IMR-90 (cell line): ENCODE measurements around the gene DEK. TPM values are rescaled to one million over a fixed set of nuclear protein-coding genes. Genes with fewer than 3 reads are reported as not detected.

Source experiments
- ATAC-seq: fragments of 200-7000 bp; cut with Tn5 transposase; 2 replicates; pipeline ENCODE4 v1.9.1; 2020; ENCODE audit warnings: low read depth, mild to moderate bottlenecking, moderate library complexity
- BruUV-seq: library from RNA; stranded (reverse); fragments of 400-500 nt; replicated peaks from 2 replicates; lab custom pipeline; 2021; lab: Mats Ljungman, UMichigan
- CTCF ChIA-PET: fragments of 300-600 bp; formaldehyde crosslinking; extraction: SDS; loops from one replicate; lab custom pipeline; 2021; ENCODE audit warnings: antibody characterized with exemption; lab: Yijun Ruan, JAX
- POLR2A ChIA-PET: fragments of 300-600 bp; sonication (Branson Sonifier 250); formaldehyde crosslinking; loops from one replicate; lab custom pipeline; 2022; ENCODE audit warnings: antibody characterized with exemption; ENCODE audit not compliant: unreplicated experiment; lab: Charles Lee
- DNase-seq: peaks from one replicate; pipeline ENCODE4 v3.0.0; 2013
- H2AFZ ChIP-seq: replicated peaks from 2 replicates; pipeline ENCODE3; 2013; ENCODE audit warnings: low read length, mild to moderate bottlenecking; ENCODE audit not compliant: poor library complexity
- H2AK5ac ChIP-seq: 2 replicates; pipeline ENCODE4 v1.6.1; 2013; ENCODE audit warnings: low read depth, low read length, inconsistent platforms
- H2AK9ac ChIP-seq: replicated peaks from 2 replicates; pipeline ENCODE3; 2013; ENCODE audit warnings: mild to moderate bottlenecking, low read depth, low read length, moderate library complexity; ENCODE audit not compliant: poor library complexity
- H2BK120ac ChIP-seq: 2 replicates; pipeline ENCODE4 v1.6.1; 2013; ENCODE audit warnings: low read depth, low read length, inconsistent platforms
- H2BK15ac ChIP-seq: 3 replicates; pipeline ENCODE4 v1.6.1; 2013; ENCODE audit warnings: low read depth, low read length, inconsistent platforms
- H2BK20ac ChIP-seq: 2 replicates; pipeline ENCODE4 v1.6.1; 2013; ENCODE audit warnings: low read depth, mild to moderate bottlenecking, inconsistent platforms, low read length, moderate library complexity
- H2BK5ac ChIP-seq: 2 replicates; pipeline ENCODE4 v1.6.1; 2013; ENCODE audit warnings: mild to moderate bottlenecking, low read depth, low read length, inconsistent platforms; ENCODE audit not compliant: poor library complexity, severe bottlenecking
- H3K14ac ChIP-seq: replicated peaks from 2 replicates; pipeline ENCODE4 v1.6.1; 2013; ENCODE audit warnings: low read depth, low read length, inconsistent platforms
- H3K18ac ChIP-seq: 2 replicates; pipeline ENCODE4 v1.6.1; 2013; ENCODE audit warnings: low read depth, low read length, control low read depth
- H3K23ac ChIP-seq: 2 replicates; pipeline ENCODE4 v1.6.1; 2013; ENCODE audit warnings: low read depth, low read length, inconsistent platforms
- H3K27ac ChIP-seq: 2 replicates; pipeline ENCODE4 v1.5.1; 2013; ENCODE audit warnings: mild to moderate bottlenecking, control low read depth, low read length; ENCODE audit not compliant: insufficient read depth
- H3K27me3 ChIP-seq: 2 replicates; pipeline ENCODE4 v1.6.1; 2013; ENCODE audit warnings: low read length; ENCODE audit not compliant: control insufficient read depth, insufficient read depth
- H3K36me3 ChIP-seq: 2 replicates; pipeline ENCODE4 v1.6.1; 2013; ENCODE audit warnings: low read length, mixed read lengths; ENCODE audit not compliant: control insufficient read depth, insufficient read depth
- H3K4ac ChIP-seq: 2 replicates; pipeline ENCODE4 v1.6.1; 2013; ENCODE audit warnings: low read depth, low read length, inconsistent platforms
- H3K4me1 ChIP-seq: 2 replicates; pipeline ENCODE4 v1.6.1; 2013; ENCODE audit warnings: low read length, mixed read lengths; ENCODE audit not compliant: control insufficient read depth, insufficient read depth
- H3K4me2 ChIP-seq: 2 replicates; pipeline ENCODE4 v1.6.1; 2013; ENCODE audit warnings: low read depth, mild to moderate bottlenecking, control low read depth, low read length, moderate library complexity
- H3K4me3 ChIP-seq: 2 replicates; pipeline ENCODE4 v1.5.1; 2013; ENCODE audit warnings: low read depth, mild to moderate bottlenecking, control low read depth, low read length, moderate library complexity; ENCODE audit not compliant: insufficient read depth
- H3K56ac ChIP-seq: 2 replicates; pipeline ENCODE4 v1.6.1; 2013; ENCODE audit warnings: low read length, inconsistent platforms; ENCODE audit not compliant: insufficient read depth; ENCODE audit errors: extremely low read depth
- H3K79me1 ChIP-seq, 2 experiments: 2 replicates each; pipeline ENCODE4 v1.6.1; 2013; ENCODE audit warnings: low read length in 2 of 2, inconsistent platforms in 1 of 2, low read depth in 1 of 2
- H3K9ac ChIP-seq: 2 replicates; pipeline ENCODE4 v1.6.1; 2013; ENCODE audit warnings: low read depth, low read length, control low read depth
- H3K9me1 ChIP-seq: 2 replicates; pipeline ENCODE4 v1.6.1; 2013; ENCODE audit warnings: low read length, inconsistent platforms; ENCODE audit not compliant: insufficient read depth
- H3K9me3 ChIP-seq: 2 replicates; pipeline ENCODE4 v1.6.1; 2013; ENCODE audit warnings: low read length; ENCODE audit not compliant: control insufficient read depth, insufficient read depth
- H4K20me1 ChIP-seq: 2 replicates; pipeline ENCODE4 v1.6.1; 2013; ENCODE audit warnings: low read length, inconsistent platforms; ENCODE audit not compliant: insufficient read depth
- H4K5ac ChIP-seq: 2 replicates; pipeline ENCODE4 v1.6.1; 2013; ENCODE audit warnings: mild to moderate bottlenecking, low read depth, low read length, control low read depth
- H4K8ac ChIP-seq, 2 experiments: 2 replicates each; pipeline ENCODE4 v1.6.1; 2013; ENCODE audit warnings: low read depth in 2 of 2, low read length in 2 of 2, control low read depth in 1 of 2, inconsistent platforms in 1 of 2
- H4K91ac ChIP-seq: 2 replicates; pipeline ENCODE4 v1.6.1; 2013; ENCODE audit warnings: low read depth, low read length, inconsistent platforms; ENCODE audit not compliant: insufficient read depth
- BHLHE40 ChIP-seq: fragments of 150-350 bp; IDR thresholded peaks from 2 replicates; pipeline ENCODE4 v1.6.1; 2016; ENCODE audit warnings: mild to moderate bottlenecking, low read depth, low read length
- CEBPB ChIP-seq: IDR thresholded peaks from 2 replicates; pipeline ENCODE4 v1.6.1; 2012; ENCODE audit warnings: low read depth, low read length, improper control_type of control experiment
- CHD1 ChIP-seq: IDR thresholded peaks from 2 replicates; pipeline ENCODE4 v1.6.1; 2012; ENCODE audit warnings: low read depth, low read length, improper control_type of control experiment
- FOS ChIP-seq: fragments of 150-350 bp; IDR thresholded peaks from 2 replicates; pipeline ENCODE4 v1.6.1; 2016; ENCODE audit warnings: low read depth, low read length
- MAFK ChIP-seq: IDR thresholded peaks from 2 replicates; pipeline ENCODE4 v1.6.1; 2012; ENCODE audit warnings: low read depth, low read length, improper control_type of control experiment
- MAZ ChIP-seq: IDR thresholded peaks from 2 replicates; pipeline ENCODE4 v1.6.1; 2012; ENCODE audit warnings: low read depth, mild to moderate bottlenecking, low read length, improper control_type of control experiment, moderate library complexity, borderline replicate concordance
- MXI1 ChIP-seq: IDR thresholded peaks from 2 replicates; pipeline ENCODE4 v1.6.1; 2012; ENCODE audit warnings: low read depth, mild to moderate bottlenecking, low read length, moderate library complexity, borderline replicate concordance
- NFE2L2 ChIP-seq: fragments of 150-350 bp; IDR thresholded peaks from 2 replicates; pipeline ENCODE4 v1.6.1; 2016; ENCODE audit warnings: low read depth, mild to moderate bottlenecking, low read length
- POLR2A ChIP-seq: IDR thresholded peaks from 2 replicates; pipeline ENCODE4 v1.6.1; 2012; ENCODE audit warnings: mild to moderate bottlenecking, low read depth, low read length
- RAD21 ChIP-seq: IDR thresholded peaks from 2 replicates; pipeline ENCODE4 v1.6.1; 2012; ENCODE audit warnings: low read length, improper control_type of control experiment
- RCOR1 ChIP-seq: IDR thresholded peaks from 2 replicates; pipeline ENCODE4 v1.6.1; 2012; ENCODE audit warnings: mild to moderate bottlenecking, low read length, improper control_type of control experiment; ENCODE audit not compliant: insufficient replicate concordance
- RFX5 ChIP-seq: IDR thresholded peaks from 2 replicates; pipeline ENCODE4 v1.8.0; 2012; ENCODE audit warnings: low read depth, mild to moderate bottlenecking, low read length, moderate library complexity
- SMC3 ChIP-seq: fragments of 150-350 bp; IDR thresholded peaks from 2 replicates; pipeline ENCODE4 v1.6.1; 2016; ENCODE audit warnings: low read depth, mild to moderate bottlenecking, antibody characterized with exemption, low read length, moderate library complexity
- WGBS, 2 experiments: methylation state at CpG; one replicate each; pipeline versions ENCODE4 v1.1.5 to v1.1.7; 2013; ENCODE audit warnings: missing lambda C conversion rate in 2 of 2; ENCODE audit not compliant: insufficient read length in 1 of 2; ENCODE audit errors: extremely low coverage in 2 of 2; 5-methylcytosine and 5-hydroxymethylcytosine counted together
- dilution Hi-C: fragments of 300-500 bp; cut with HindIII; formaldehyde crosslinking; loops from one replicate; pipeline ENCODE4 v1.14.3; 2018; ENCODE audit warnings: low sequenced_read_pairs; ENCODE audit not compliant: unreplicated experiment
- in situ Hi-C: fragments of 300-500 bp; cut with MboI; formaldehyde crosslinking; loops from 3 replicates; pipeline ENCODE4 v1.14.3; 2019; ENCODE audit warnings: low sequenced_read_pairs, inconsistent platforms, mixed read lengths
- intact Hi-C: fragments of 100-400 bp; cut with micrococcal nuclease; formaldehyde crosslinking; loops from 2 replicates; pipeline ENCODE4 v1.10.0; 2022
- polyA plus RNA-seq, 3 experiments: library from polyadenylated mRNA; depleted of rRNA; stranded (reverse); fragments of >200 nt; gene quantifications; 2 replicates each; pipeline ENCODE4 v1.2.3, GENCODE V29; 2012; ENCODE audit warnings: low replicate concordance in 1 of 3
- total RNA-seq: library from RNA; depleted of rRNA; stranded (reverse); fragments of >200 nt; gene quantifications from 2 replicates; pipeline ENCODE4 v1.2.3, GENCODE V29; 2012
- TF ChIP-seq, protein P1 (sequence below): fragments of 150-350 bp; IDR thresholded peaks from 2 replicates; pipeline ENCODE4 v1.6.1; 2017; ENCODE audit warnings: mild to moderate bottlenecking, antibody characterized with exemption, low read length, low read depth
- TF ChIP-seq, protein P2 (sequence below): conservative IDR thresholded peaks from 2 replicates; pipeline ENCODE4 v1.5.1; 2012; ENCODE audit warnings: mild to moderate bottlenecking, low read depth, low read length, improper control_type of control experiment
- TF ChIP-seq, protein P3 (sequence below): fragments of 150-350 bp; IDR thresholded peaks from 2 replicates; pipeline ENCODE4 v1.6.1; 2016; ENCODE audit warnings: low read depth, mild to moderate bottlenecking, low read length, moderate library complexity, borderline replicate concordance

The DEK gene
- total and polyA plus RNA-seq, 2 of the 4 experiments (the other 2 are of a cell fraction) = 33.5 to 37.1 TPM

DNA sequence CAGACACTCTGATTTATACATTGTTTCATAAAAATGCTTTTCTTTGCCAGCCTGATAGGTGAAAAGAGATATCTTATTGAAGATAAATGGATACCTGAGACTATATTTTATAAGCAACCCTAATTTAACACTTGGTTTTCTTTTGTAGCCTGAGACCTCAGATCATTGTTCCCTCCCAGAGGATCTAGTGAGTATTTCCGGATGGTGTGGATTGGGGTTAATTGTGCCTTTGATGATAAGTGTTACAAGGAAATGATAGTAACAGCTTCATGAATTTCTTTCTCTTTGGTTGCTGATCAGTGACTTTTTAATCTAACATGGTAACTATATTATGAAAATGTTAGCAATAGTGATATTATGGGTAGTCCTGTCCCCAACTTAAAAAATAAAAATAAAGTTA, 78.7 kb downstream of the DEK start:
- CTCF ChIA-PET = interaction anchor here (0.6 kb wide), 1 partner anchor 327 kb away, joined by 4 read pairs; no protein-coding TSS in a partner anchor
- POLR2A ChIA-PET = no interaction called here
- no peak overlapping the region for H2BK120ac ChIP-seq
- no peak overlapping the region for H3K27ac ChIP-seq
- H2BK20ac ChIP-seq = no peak overlapping the region
- no peak overlapping the region for H3K9ac ChIP-seq
- DNase-seq (no peak), ATAC-seq (no peak)
- no peak overlapping the region for H2AK9ac ChIP-seq
- no peak overlapping the region for H4K5ac ChIP-seq
- peaks cover 2% of the 10 kb centered on the region; the same call in 1 of the 2 replicates for H3K36me3 ChIP-seq
- TF ChIP-seq, protein P1, sequence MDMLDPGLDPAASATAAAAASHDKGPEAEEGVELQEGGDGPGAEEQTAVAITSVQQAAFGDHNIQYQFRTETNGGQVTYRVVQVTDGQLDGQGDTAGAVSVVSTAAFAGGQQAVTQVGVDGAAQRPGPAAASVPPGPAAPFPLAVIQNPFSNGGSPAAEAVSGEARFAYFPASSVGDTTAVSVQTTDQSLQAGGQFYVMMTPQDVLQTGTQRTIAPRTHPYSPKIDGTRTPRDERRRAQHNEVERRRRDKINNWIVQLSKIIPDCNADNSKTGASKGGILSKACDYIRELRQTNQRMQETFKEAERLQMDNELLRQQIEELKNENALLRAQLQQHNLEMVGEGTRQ = no peak
- TF ChIP-seq BHLHE40 (no peak), CHD1 (no peak), CEBPB (no peak), SMC3 (no peak), RFX5 (no peak), RAD21 (no peak), MAZ (no peak), MAFK (no peak), POLR2A (no peak), MXI1 (no peak), RCOR1 (no peak), FOS (no peak), NFE2L2 (no peak)
- TF ChIP-seq, protein P2, sequence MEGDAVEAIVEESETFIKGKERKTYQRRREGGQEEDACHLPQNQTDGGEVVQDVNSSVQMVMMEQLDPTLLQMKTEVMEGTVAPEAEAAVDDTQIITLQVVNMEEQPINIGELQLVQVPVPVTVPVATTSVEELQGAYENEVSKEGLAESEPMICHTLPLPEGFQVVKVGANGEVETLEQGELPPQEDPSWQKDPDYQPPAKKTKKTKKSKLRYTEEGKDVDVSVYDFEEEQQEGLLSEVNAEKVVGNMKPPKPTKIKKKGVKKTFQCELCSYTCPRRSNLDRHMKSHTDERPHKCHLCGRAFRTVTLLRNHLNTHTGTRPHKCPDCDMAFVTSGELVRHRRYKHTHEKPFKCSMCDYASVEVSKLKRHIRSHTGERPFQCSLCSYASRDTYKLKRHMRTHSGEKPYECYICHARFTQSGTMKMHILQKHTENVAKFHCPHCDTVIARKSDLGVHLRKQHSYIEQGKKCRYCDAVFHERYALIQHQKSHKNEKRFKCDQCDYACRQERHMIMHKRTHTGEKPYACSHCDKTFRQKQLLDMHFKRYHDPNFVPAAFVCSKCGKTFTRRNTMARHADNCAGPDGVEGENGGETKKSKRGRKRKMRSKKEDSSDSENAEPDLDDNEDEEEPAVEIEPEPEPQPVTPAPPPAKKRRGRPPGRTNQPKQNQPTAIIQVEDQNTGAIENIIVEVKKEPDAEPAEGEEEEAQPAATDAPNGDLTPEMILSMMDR = no peak
- TF ChIP-seq, protein P3, sequence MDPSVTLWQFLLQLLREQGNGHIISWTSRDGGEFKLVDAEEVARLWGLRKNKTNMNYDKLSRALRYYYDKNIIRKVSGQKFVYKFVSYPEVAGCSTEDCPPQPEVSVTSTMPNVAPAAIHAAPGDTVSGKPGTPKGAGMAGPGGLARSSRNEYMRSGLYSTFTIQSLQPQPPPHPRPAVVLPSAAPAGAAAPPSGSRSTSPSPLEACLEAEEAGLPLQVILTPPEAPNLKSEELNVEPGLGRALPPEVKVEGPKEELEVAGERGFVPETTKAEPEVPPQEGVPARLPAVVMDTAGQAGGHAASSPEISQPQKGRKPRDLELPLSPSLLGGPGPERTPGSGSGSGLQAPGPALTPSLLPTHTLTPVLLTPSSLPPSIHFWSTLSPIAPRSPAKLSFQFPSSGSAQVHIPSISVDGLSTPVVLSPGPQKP = no peak
- H3K79me1 ChIP-seq = no peaks in the 10 kb centered on the region
- H3K9me3 ChIP-seq = no peaks in the 10 kb centered on the region
- H3K27me3 ChIP-seq = no peaks in the 10 kb centered on the region
- no peak overlapping the region for H2BK5ac ChIP-seq
- no peak overlapping the region for H2AFZ ChIP-seq
- H3K4me2 ChIP-seq = no peak overlapping the region
- no peak overlapping the region for H2AK5ac ChIP-seq
- no peaks in the 10 kb centered on the region for H4K20me1 ChIP-seq
- H3K4me3 ChIP-seq = no peak overlapping the region
- H3K23ac ChIP-seq = no peak overlapping the region
- in situ Hi-C loops = no loop called here
- dilution Hi-C loops = no loop called here
- H3K4me1 ChIP-seq = no peaks in the 10 kb centered on the region
- no peak overlapping the region for H3K4ac ChIP-seq
- WGBS, 2 experiments = no CpG with 5 or more reads among the region's 1 CpG
- no peaks in the 10 kb centered on the region; the same call in 1 of the 2 replicates for H3K9me1 ChIP-seq
- H4K91ac ChIP-seq = no peak overlapping the region
- no peak overlapping the region for H3K18ac ChIP-seq
- intact Hi-C loops = no loop called here
- H2BK15ac ChIP-seq = no peak overlapping the region
- no peak overlapping the region for H3K56ac ChIP-seq
- no TSS peak for BruUV-seq
- H4K8ac ChIP-seq = no peak overlapping the region
- H3K14ac ChIP-seq = no peak overlapping the region
